Raji (cell line): ENCODE results near the gene PCDH9.

Experiments
- POLR2A ChIP-seq: IDR thresholded peaks from 2 replicates; pipeline ENCODE4 v1.6.1; 2011; ENCODE audit warnings: low read depth, low read length, control low read depth; ENCODE audit not compliant: insufficient read depth

Gene PCDH9

GRCh38 chr13:67155898-67156722 is 74.0 kb downstream of the PCDH9 start:
- TF ChIP-seq POLR2A = no peak

GRCh38 chr13:67152085-67152484 is 78.1 kb downstream of the PCDH9 start:
- no peak for TF ChIP-seq POLR2A

GRCh38 chr13:67151652-67152051 is 78.5 kb downstream of the PCDH9 start:
- no peak for TF ChIP-seq POLR2A

GRCh38 chr13:67150608-67151007 is 79.5 kb downstream of the PCDH9 start:
- no peak for TF ChIP-seq POLR2A

GRCh38 chr13:67148161-67148571 is 82.0 kb downstream of the PCDH9 start:
- TF ChIP-seq POLR2A = no peak

- no peak for TF ChIP-seq POLR2A
Observed at GRCh38 chr13:67147342-67148133, 82.6 kb downstream of the PCDH9 start.

GRCh38 chr13:67146523-67147130 is 83.5 kb downstream of the PCDH9 start:
- TF ChIP-seq POLR2A = no peak

- no peak for TF ChIP-seq POLR2A
Observed at GRCh38 chr13:67145950-67146349, 84.2 kb downstream of the PCDH9 start.

GRCh38 chr13:67143544-67144115 is 86.5 kb downstream of the PCDH9 start:
- no peak for TF ChIP-seq POLR2A

GRCh38 chr13:67140006-67140405 is 90.1 kb downstream of the PCDH9 start:
- TF ChIP-seq POLR2A = no peak

- TF ChIP-seq POLR2A = no peak
Observed at GRCh38 chr13:67139551-67139950, 90.6 kb downstream of the PCDH9 start.

GRCh38 chr13:67138970-67139369 is 91.2 kb downstream of the PCDH9 start:
- no peak for TF ChIP-seq POLR2A

GRCh38 chr13:67137044-67137735 is 92.9 kb downstream of the PCDH9 start:
- TF ChIP-seq POLR2A = no peak

GRCh38 chr13:67136157-67136556 is 94.0 kb downstream of the PCDH9 start:
- TF ChIP-seq POLR2A = no peak

GRCh38 chr13:67135356-67135755 is 94.8 kb downstream of the PCDH9 start:
- no peak for TF ChIP-seq POLR2A
